CD14-positive monocyte (primary cell): Measurements from ENCODE around the gene SLC25A51. TPM values are rescaled to one million over a fixed set of nuclear protein-coding genes. Genes with fewer than 3 reads are reported as not detected.

Experiments
- DNase-seq, 3 donors: peaks; one replicate each; pipeline ENCODE4 v3.0.0-alpha.2; 2011 to 2022
- H2AFZ ChIP-seq: 2 replicates; pipeline ENCODE4 v1.6.0; 2012; ENCODE audit warnings: mild to moderate bottlenecking, low read depth, low read length, inconsistent platforms; ENCODE audit not compliant: insufficient read depth, poor library complexity, severe bottlenecking
- H3K27ac ChIP-seq, 2 donors: 1 replicate in 1 of 2; 2 replicates in 1 of 2; pipeline ENCODE4 v1.5.1; 2012 to 2013; ENCODE audit warnings: low read length in 2 of 2, control low read depth in 1 of 2, inconsistent platforms in 1 of 2, low read depth in 1 of 2, mild to moderate bottlenecking in 1 of 2
- H3K27me3 ChIP-seq, 2 donors: one replicate each; pipeline versions ENCODE4 v1.6.0 to v1.6.1; 2011 to 2013; ENCODE audit warnings: low read length in 2 of 2; ENCODE audit not compliant: control insufficient read depth in 2 of 2, insufficient read depth in 2 of 2
- H3K36me3 ChIP-seq, 2 donors: replicated peaks in 1 of 2; 1 replicate in 1 of 2; 2 replicates in 1 of 2; pipeline versions ENCODE4 v1.5.1 to v1.6.1; 2012 to 2013; ENCODE audit warnings: low read length in 2 of 2, control low read depth in 1 of 2, inconsistent platforms in 1 of 2, mild to moderate bottlenecking in 1 of 2; ENCODE audit not compliant: insufficient read depth in 2 of 2, control insufficient read depth in 1 of 2
- H3K4me1 ChIP-seq, 2 donors: 1 replicate in 1 of 2; 2 replicates in 1 of 2; pipeline versions ENCODE4 v1.5.1 to v1.6.1; 2012 to 2013; ENCODE audit warnings: low read length in 2 of 2, control low read depth in 1 of 2, inconsistent platforms in 1 of 2, mild to moderate bottlenecking in 1 of 2, moderate library complexity in 1 of 2; ENCODE audit not compliant: insufficient read depth in 2 of 2, control insufficient read depth in 1 of 2
- H3K4me2 ChIP-seq: replicated peaks from 2 replicates; pipeline ENCODE3; 2012; ENCODE audit warnings: low read length, moderate library complexity, mild to moderate bottlenecking; ENCODE audit not compliant: poor library complexity, severe bottlenecking; ENCODE audit errors: extremely low read depth
- H3K4me3 ChIP-seq, 3 experiments: fragments of 200-600 bp in 1 of 3; sonication (generic) in 1 of 3; replicated peaks in 1 of 3; 1 replicate in 2 of 3; 2 replicates in 1 of 3; pipeline ENCODE4 v1.5.1; 2011 to 2013; ENCODE audit warnings: low read length in 3 of 3, mild to moderate bottlenecking in 3 of 3, control low read depth in 2 of 3, low read depth in 2 of 3, inconsistent platforms in 1 of 3, moderate library complexity in 1 of 3
- H3K79me2 ChIP-seq: 2 replicates; pipeline ENCODE4 v1.6.0; 2012; ENCODE audit warnings: mild to moderate bottlenecking, control low read depth, inconsistent platforms, low read length, moderate library complexity; ENCODE audit not compliant: insufficient read depth
- H3K9ac ChIP-seq: 2 replicates; pipeline ENCODE4 v1.6.0; 2017; ENCODE audit warnings: low read length, mild to moderate bottlenecking; ENCODE audit not compliant: insufficient read depth, poor library complexity, severe bottlenecking
- H3K9me3 ChIP-seq, 2 donors: replicated peaks in 1 of 2; 1 replicate in 1 of 2; 2 replicates in 1 of 2; pipeline versions ENCODE4 v1.5.1 to v1.6.1; 2012 to 2013; ENCODE audit warnings: low read length in 2 of 2, control low read depth in 1 of 2; ENCODE audit not compliant: control insufficient read depth in 1 of 2, insufficient read depth in 1 of 2
- H4K20me1 ChIP-seq: 2 replicates; pipeline ENCODE4 v1.6.0; 2012; ENCODE audit warnings: mild to moderate bottlenecking, low read length, control low read depth, moderate library complexity; ENCODE audit not compliant: insufficient read depth
- H3K27ac Mint-ChIP-seq, 7 donors: one replicate each; pipeline ENCODE4 v1.8.0; 2020; ENCODE audit warnings: mild to moderate bottlenecking in 7 of 7, mixed read lengths in 7 of 7, moderate library complexity in 6 of 7, inconsistent platforms in 2 of 7
- H3K27me3 Mint-ChIP-seq, 3 donors: one replicate each; pipeline ENCODE4 v1.8.0; 2021 to 2022; ENCODE audit warnings: low read depth in 3 of 3, mild to moderate bottlenecking in 3 of 3, mixed read lengths in 3 of 3, moderate library complexity in 3 of 3, inconsistent platforms in 1 of 3
- H3K36me3 Mint-ChIP-seq, 2 donors: one replicate each; pipeline ENCODE4 v1.8.0; 2020; ENCODE audit warnings: mixed read lengths in 2 of 2, inconsistent platforms in 1 of 2, mild to moderate bottlenecking in 1 of 2
- H3K4me1 Mint-ChIP-seq: one replicate; pipeline ENCODE4 v1.8.0; 2020; ENCODE audit warnings: mild to moderate bottlenecking, mixed read lengths
- H3K4me3 Mint-ChIP-seq, 2 donors: one replicate each; pipeline ENCODE4 v1.8.0; 2020; ENCODE audit warnings: mild to moderate bottlenecking in 2 of 2, mixed read lengths in 2 of 2, moderate library complexity in 1 of 2
- H3K9me3 Mint-ChIP-seq, 7 donors: one replicate each; pipeline ENCODE4 v1.8.0; 2020 to 2022; ENCODE audit warnings: mixed read lengths in 7 of 7, mild to moderate bottlenecking in 6 of 7, moderate library complexity in 6 of 7, inconsistent platforms in 2 of 7
- CTCF ChIP-seq: fragments of 200-600 bp; IDR thresholded peaks from one replicate; pipeline ENCODE4 v1.8.0; 2022; ENCODE audit warnings: antibody characterized with exemption, mild to moderate bottlenecking
- WGBS: methylation state at CpG from one replicate; pipeline ENCODE4 v1.1.5; 2013; ENCODE audit warnings: missing lambda C conversion rate; ENCODE audit not compliant: insufficient coverage; 5-methylcytosine and 5-hydroxymethylcytosine counted together
- intact Hi-C, 2 donors: fragments of 100-400 bp; cut with micrococcal nuclease; formaldehyde crosslinking; loops; one replicate each; pipeline versions ENCODE4 v1.15.0 to v1.15.1; 2023
- polyA plus RNA-seq, 3 donors: library from polyadenylated mRNA; depleted of rRNA in 1 of 3; unstranded in 2 of 3; stranded (reverse) in 1 of 3; fragments of 300-500 nt in 2 of 3; fragments of >200 nt in 1 of 3; fragmentation: Illumina TruSeq in 2 of 3; gene quantifications; 1 replicate in 2 of 3; 2 replicates in 1 of 3; pipeline ENCODE4 v1.2.3, GENCODE V29; 2012 to 2021

The SLC25A51 gene
- polyA plus RNA-seq, 3 donors, result 5.9 to 12.4 (median 8.9) TPM

- no peaks in the 10 kb centered on the region for H3K27me3 ChIP-seq
- no peak for TF ChIP-seq CTCF
- Mint-ChIP-seq H3K36me3 (no peaks in the 10 kb centered on the region), H3K27me3 (peaks cover 0 to 2% (median 0%) of the 10 kb centered on the region in 3 donors), H3K4me1 (peaks cover 15% of the 10 kb centered on the region), H3K9me3 (peaks cover 0 to 4% (median 0%) of the 10 kb centered on the region in 7 donors), H3K4me3 (no peak overlapping the region), H3K27ac (no peak overlapping the region)
- H3K9ac ChIP-seq, result no peak overlapping the region
- H3K9me3 ChIP-seq, result no peaks in the 10 kb centered on the region
- no CpG with 5 or more reads among the region's 5 CpGs for WGBS
- no peak overlapping the region for H3K27ac ChIP-seq
- DNase-seq, result no peak
- no peak overlapping the region for H3K4me3 ChIP-seq
- no peaks in the 10 kb centered on the region for H3K36me3 ChIP-seq
- H3K4me2 ChIP-seq, result no peak overlapping the region
- no peaks in the 10 kb centered on the region for H3K79me2 ChIP-seq
- H4K20me1 ChIP-seq, result no peaks in the 10 kb centered on the region
- intact Hi-C loops, result no loop called here
- H3K4me1 ChIP-seq, result peaks cover 6 to 22% of the 10 kb centered on the region in 2 donors
- no peak overlapping the region for H2AFZ ChIP-seq
Observed at GRCh38 chr9:37931592-37931991, 27.7 kb upstream of the SLC25A51 start.

- peak; percentile 25 to 58 (median 55) for DNase-seq
- H3K4me1 Mint-ChIP-seq, result peaks cover 24% of the 10 kb centered on the region
- 14% methylated on average over 9 of the region's 11 CpGs for WGBS
Observed at GRCh38 chr9:37929441-37929895, 25.5 kb upstream of the SLC25A51 start.

More at GRCh38 chr9:37929441-37929895, 25.5 kb upstream of the SLC25A51 start:
- H3K9me3 ChIP-seq, result no peaks in the 10 kb centered on the region
- no peak overlapping the region for H3K4me3 ChIP-seq
- no peaks in the 10 kb centered on the region for H3K27me3 ChIP-seq
- Mint-ChIP-seq H3K4me3 (no peak overlapping the region), H3K27me3 (peaks cover 0 to 2% (median 0%) of the 10 kb centered on the region in 3 donors), H3K36me3 (no peaks in the 10 kb centered on the region), H3K9me3 (peaks cover 0 to 4% (median 0%) of the 10 kb centered on the region in 7 donors), H3K27ac (peak overlapping the region in 3 of 7 donors; percentile 12 to 71 (median 58))
- H3K4me2 ChIP-seq, result no peak overlapping the region
- TF ChIP-seq CTCF, result no peak
- no peak overlapping the region for H3K27ac ChIP-seq
- no peaks in the 10 kb centered on the region for H4K20me1 ChIP-seq
- H3K4me1 ChIP-seq, result peaks cover 14 to 32% of the 10 kb centered on the region in 2 donors
- no peaks in the 10 kb centered on the region for H3K79me2 ChIP-seq
- H3K9ac ChIP-seq, result no peak overlapping the region
- H3K36me3 ChIP-seq, result no peaks in the 10 kb centered on the region
- H2AFZ ChIP-seq, result no peak overlapping the region
- intact Hi-C loops, result no loop called here
